Astrocyte (in vitro differentiated cells and primary cell): Measurements from ENCODE around the gene XPNPEP3. TPM values are rescaled to one million over a fixed set of nuclear protein-coding genes. Genes with fewer than 3 reads are reported as not detected.

Experiments used
- DNase-seq: peaks from one replicate; pipeline ENCODE4 v3.0.0-alpha.2; 2010; ENCODE audit warnings: low read depth
- FAIRE-seq: peaks from 2 replicates; lab custom pipeline; 2011; peaks lifted over from hg19 to GRCh38; lab: Jason Lieb, UNC
- H2AFZ ChIP-seq: 2 replicates; pipeline ENCODE4 v1.6.0; 2012; ENCODE audit warnings: low read depth, low read length, inconsistent platforms
- H3K27ac ChIP-seq: 2 replicates; pipeline ENCODE4 v1.5.1; 2011; ENCODE audit warnings: low read depth, low read length, inconsistent platforms
- H3K27me3 ChIP-seq: 2 replicates; pipeline ENCODE4 v1.6.0; 2011; ENCODE audit warnings: low read length, inconsistent platforms; ENCODE audit not compliant: insufficient read depth
- H3K36me3 ChIP-seq: 2 replicates; pipeline ENCODE4 v1.5.1; 2011; ENCODE audit warnings: low read length, inconsistent platforms; ENCODE audit not compliant: insufficient read depth
- H3K4me1 ChIP-seq: 2 replicates; pipeline ENCODE4 v1.5.1; 2011; ENCODE audit warnings: low read length, inconsistent platforms; ENCODE audit not compliant: insufficient read depth
- H3K4me2 ChIP-seq: 2 replicates; pipeline ENCODE4 v1.6.0; 2012; ENCODE audit warnings: low read length, inconsistent platforms
- H3K4me3 ChIP-seq: 2 replicates; pipeline ENCODE4 v1.5.1; 2011; ENCODE audit warnings: low read depth, mild to moderate bottlenecking, low read length, inconsistent platforms; ENCODE audit not compliant: insufficient read depth
- H3K79me2 ChIP-seq: 2 replicates; pipeline ENCODE4 v1.6.0; 2012; ENCODE audit warnings: mild to moderate bottlenecking, low read length, inconsistent platforms; ENCODE audit not compliant: insufficient read depth
- H3K9ac ChIP-seq: 2 replicates; pipeline ENCODE4 v1.6.0; 2012; ENCODE audit warnings: mild to moderate bottlenecking, low read length, inconsistent platforms
- H3K9me3 ChIP-seq: 2 replicates; pipeline ENCODE4 v1.5.1; 2012; ENCODE audit warnings: low read depth, mild to moderate bottlenecking, low read length, inconsistent platforms; ENCODE audit not compliant: insufficient read depth
- H4K20me1 ChIP-seq: 2 replicates; pipeline ENCODE4 v1.6.0; 2012; ENCODE audit warnings: low read length, inconsistent platforms; ENCODE audit not compliant: insufficient read depth
- H3K27ac Mint-ChIP-seq: one replicate; pipeline ENCODE4 v1.8.0; 2021; ENCODE audit warnings: mild to moderate bottlenecking, mixed read lengths; ENCODE audit not compliant: unreplicated experiment
- H3K27me3 Mint-ChIP-seq: one replicate; pipeline ENCODE4 v1.8.0; 2021; ENCODE audit warnings: low read depth, mixed read lengths; ENCODE audit not compliant: unreplicated experiment
- H3K36me3 Mint-ChIP-seq: one replicate; pipeline ENCODE4 v1.8.0; 2021; ENCODE audit warnings: low read depth, mixed read lengths; ENCODE audit not compliant: unreplicated experiment
- H3K4me1 Mint-ChIP-seq: one replicate; pipeline ENCODE4 v1.8.0; 2021; ENCODE audit warnings: low read depth, mixed read lengths; ENCODE audit not compliant: unreplicated experiment
- H3K4me3 Mint-ChIP-seq: one replicate; pipeline ENCODE4 v1.8.0; 2021; ENCODE audit warnings: mild to moderate bottlenecking, moderate library complexity, mixed read lengths; ENCODE audit not compliant: unreplicated experiment
- H3K9me3 Mint-ChIP-seq: one replicate; pipeline ENCODE4 v1.8.0; 2021; ENCODE audit warnings: mild to moderate bottlenecking, mixed read lengths; ENCODE audit not compliant: unreplicated experiment
- EZH2 ChIP-seq: IDR thresholded peaks from 2 replicates; pipeline ENCODE4 v1.6.1; 2012; ENCODE audit warnings: mild to moderate bottlenecking, low read length, inconsistent platforms; ENCODE audit not compliant: insufficient read depth
- total RNA-seq: library from RNA; stranded (reverse); gene quantifications from 2 replicates; pipeline ENCODE4 v1.2.1, GENCODE V29; 2021
- TF ChIP-seq, protein P1 (sequence below): IDR thresholded peaks from 2 replicates; pipeline ENCODE4 v1.5.1; 2011; ENCODE audit warnings: low read depth, mild to moderate bottlenecking, inconsistent platforms, low read length, moderate library complexity; ENCODE audit not compliant: insufficient read depth

Gene XPNPEP3
- total RNA-seq, 1 donor from 2014 or later = 21.8 TPM

DNA sequence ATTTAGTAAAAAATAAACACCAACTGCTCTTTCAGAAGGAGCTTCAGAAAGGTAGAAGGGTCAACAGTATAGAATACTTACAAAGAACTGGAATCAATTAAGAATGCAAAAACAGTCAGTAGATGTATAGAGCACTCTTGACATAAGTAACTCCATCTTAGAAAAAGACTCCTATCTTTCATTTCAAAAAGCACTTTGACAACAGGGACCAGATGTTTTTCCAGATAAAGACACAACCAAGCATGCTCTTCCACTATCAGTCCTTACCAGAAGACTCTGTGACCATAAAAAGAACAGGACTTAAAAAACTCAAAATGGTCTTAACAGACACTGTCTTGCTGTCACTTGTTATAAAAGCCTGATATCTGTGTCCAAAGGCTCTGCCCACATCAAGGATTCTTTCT, 43.0 kb upstream of the XPNPEP3 start:
- Mint-ChIP-seq H3K4me1 (peaks cover 12% of the 10 kb centered on the region), H3K36me3 (peaks cover 6% of the 10 kb centered on the region), H3K27me3 (no peaks in the 10 kb centered on the region), H3K4me3 (no peak overlapping the region), H3K9me3 (no peaks in the 10 kb centered on the region), H3K27ac (no peak overlapping the region)
- Histone ChIP-seq H3K79me2 (peaks cover 84% of the 10 kb centered on the region), H3K4me1 (peaks cover 6% of the 10 kb centered on the region), H3K9ac (no peak overlapping the region), H3K27ac (no peak overlapping the region), H3K4me3 (no peak overlapping the region), H2AFZ (no peak overlapping the region), H3K4me2 (no peak overlapping the region), H3K36me3 (no peaks in the 10 kb centered on the region), H3K9me3 (no peaks in the 10 kb centered on the region), H3K27me3 (no peaks in the 10 kb centered on the region), H4K20me1 (peaks cover 32% of the 10 kb centered on the region)
- no peak for FAIRE-seq
- DNase-seq = no peak
- TF ChIP-seq, protein P1, sequence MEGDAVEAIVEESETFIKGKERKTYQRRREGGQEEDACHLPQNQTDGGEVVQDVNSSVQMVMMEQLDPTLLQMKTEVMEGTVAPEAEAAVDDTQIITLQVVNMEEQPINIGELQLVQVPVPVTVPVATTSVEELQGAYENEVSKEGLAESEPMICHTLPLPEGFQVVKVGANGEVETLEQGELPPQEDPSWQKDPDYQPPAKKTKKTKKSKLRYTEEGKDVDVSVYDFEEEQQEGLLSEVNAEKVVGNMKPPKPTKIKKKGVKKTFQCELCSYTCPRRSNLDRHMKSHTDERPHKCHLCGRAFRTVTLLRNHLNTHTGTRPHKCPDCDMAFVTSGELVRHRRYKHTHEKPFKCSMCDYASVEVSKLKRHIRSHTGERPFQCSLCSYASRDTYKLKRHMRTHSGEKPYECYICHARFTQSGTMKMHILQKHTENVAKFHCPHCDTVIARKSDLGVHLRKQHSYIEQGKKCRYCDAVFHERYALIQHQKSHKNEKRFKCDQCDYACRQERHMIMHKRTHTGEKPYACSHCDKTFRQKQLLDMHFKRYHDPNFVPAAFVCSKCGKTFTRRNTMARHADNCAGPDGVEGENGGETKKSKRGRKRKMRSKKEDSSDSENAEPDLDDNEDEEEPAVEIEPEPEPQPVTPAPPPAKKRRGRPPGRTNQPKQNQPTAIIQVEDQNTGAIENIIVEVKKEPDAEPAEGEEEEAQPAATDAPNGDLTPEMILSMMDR = no peak
- no peak for TF ChIP-seq EZH2

DNA sequence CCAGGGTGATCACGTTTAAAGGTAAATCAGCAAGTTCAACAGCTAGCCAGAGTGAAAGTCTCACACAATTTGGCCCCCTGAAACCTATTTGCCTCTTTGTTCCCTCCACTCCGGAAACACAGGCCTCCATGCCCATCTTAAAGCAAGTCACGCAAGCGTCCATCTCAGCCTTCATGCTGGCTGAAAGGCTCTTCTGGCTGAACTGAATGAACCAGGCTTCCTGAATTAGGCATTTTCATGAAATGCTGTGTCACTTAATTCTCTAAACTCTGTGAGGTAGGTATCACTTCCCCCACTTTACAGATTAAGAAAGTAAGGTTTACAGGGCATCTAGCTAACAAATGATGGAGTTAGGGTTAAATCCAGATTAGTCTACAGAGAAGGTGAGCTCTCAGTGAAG, 39.2 kb upstream of the XPNPEP3 start:
- Mint-ChIP-seq H3K27ac (no peak overlapping the region), H3K9me3 (no peaks in the 10 kb centered on the region), H3K4me3 (peak overlapping the region; percentile 98), H3K27me3 (no peaks in the 10 kb centered on the region), H3K4me1 (peaks cover 12% of the 10 kb centered on the region), H3K36me3 (peaks cover 3% of the 10 kb centered on the region)
- peaks cover 21% of the 10 kb centered on the region for H4K20me1 ChIP-seq
- H3K27me3 ChIP-seq = no peaks in the 10 kb centered on the region
- TF ChIP-seq EZH2 = no peak
- TF ChIP-seq, protein P1 = no peak
- no peaks in the 10 kb centered on the region for H3K36me3 ChIP-seq
- no peak overlapping the region for H2AFZ ChIP-seq
- H3K9ac ChIP-seq = no peak overlapping the region
- peaks cover 56% of the 10 kb centered on the region for H3K79me2 ChIP-seq
- H3K4me2 ChIP-seq = peak overlapping the region; percentile 98
- no peak overlapping the region for H3K27ac ChIP-seq
- FAIRE-seq (no peak), DNase-seq (no peak)
- peaks cover 6% of the 10 kb centered on the region for H3K4me1 ChIP-seq
- no peaks in the 10 kb centered on the region for H3K9me3 ChIP-seq
- peak overlapping the region; percentile 97 for H3K4me3 ChIP-seq

DNA sequence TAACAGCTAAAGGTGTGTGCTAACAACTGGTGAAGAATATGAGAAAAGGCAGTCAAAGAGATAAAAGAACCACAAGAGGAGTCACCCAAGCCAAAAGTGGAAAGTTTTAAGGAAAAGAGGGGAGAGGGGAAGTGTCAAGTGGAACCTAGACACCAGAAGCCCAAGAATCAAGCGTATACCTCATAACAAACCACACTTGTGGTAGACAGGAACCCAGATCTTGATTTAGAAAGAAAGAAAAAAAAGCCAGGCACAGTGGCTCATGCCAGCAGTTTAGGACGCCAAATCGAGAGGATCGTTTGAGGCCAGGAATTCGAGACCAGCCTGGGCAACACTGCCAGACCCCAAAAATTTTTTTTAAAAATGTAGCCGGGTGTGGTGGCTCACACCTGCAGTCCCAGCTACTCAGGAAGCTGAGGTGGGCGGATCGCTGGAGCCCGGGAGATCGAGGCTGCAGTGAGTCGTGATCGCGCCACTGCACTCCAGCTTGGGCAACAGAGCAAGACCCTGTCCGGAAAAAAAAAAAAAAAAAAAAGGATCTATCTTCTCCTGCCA, 38.7 kb upstream of the XPNPEP3 start:
- Histone ChIP-seq H3K4me3 (peak overlapping the region; percentile 97), H3K27me3 (no peaks in the 10 kb centered on the region), H3K79me2 (peaks cover 51% of the 10 kb centered on the region), H2AFZ (peak overlapping the region; percentile 99), H3K9ac (peak overlapping the region; percentile 97), H3K36me3 (peaks cover 5% of the 10 kb centered on the region), H3K9me3 (no peaks in the 10 kb centered on the region), H4K20me1 (peaks cover 21% of the 10 kb centered on the region), H3K4me2 (peak overlapping the region; percentile 98), H3K27ac (no peak overlapping the region), H3K4me1 (peaks cover 6% of the 10 kb centered on the region)
- no peaks in the 10 kb centered on the region for H3K9me3 Mint-ChIP-seq
- no peak for DNase-seq
- H3K4me3 Mint-ChIP-seq = peak overlapping the region; percentile 98
- TF ChIP-seq, protein P1 = no peak
- TF ChIP-seq EZH2 = no peak
- H3K27me3 Mint-ChIP-seq = no peaks in the 10 kb centered on the region
- H3K36me3 Mint-ChIP-seq = peaks cover 3% of the 10 kb centered on the region
- peaks cover 12% of the 10 kb centered on the region for H3K4me1 Mint-ChIP-seq
- peak overlapping the region; percentile 93 for H3K27ac Mint-ChIP-seq
- no peak for FAIRE-seq
